Endothelial cell (in vitro differentiated cells): ENCODE data around the gene PRR23E. TPM values are rescaled to one million over a fixed set of nuclear protein-coding genes. Genes with fewer than 3 reads are reported as not detected.

Experiments
- DNase-seq: peaks from one replicate; pipeline ENCODE4 v3.0.0; 2021; ENCODE audit warnings: low spot score
- H3K27ac Mint-ChIP-seq: one replicate; pipeline ENCODE4 v1.8.0; 2021; ENCODE audit warnings: mixed read lengths, inconsistent platforms; ENCODE audit not compliant: unreplicated experiment
- H3K27me3 Mint-ChIP-seq: one replicate; pipeline ENCODE4 v1.8.0; 2021; ENCODE audit warnings: mild to moderate bottlenecking, moderate library complexity, mixed read lengths, inconsistent platforms; ENCODE audit not compliant: unreplicated experiment
- H3K36me3 Mint-ChIP-seq: one replicate; pipeline ENCODE4 v1.8.0; 2021; ENCODE audit warnings: mild to moderate bottlenecking, low read depth, mixed read lengths, inconsistent platforms; ENCODE audit not compliant: unreplicated experiment
- H3K4me1 Mint-ChIP-seq: one replicate; pipeline ENCODE4 v1.8.0; 2021; ENCODE audit warnings: mild to moderate bottlenecking, mixed read lengths, inconsistent platforms; ENCODE audit not compliant: unreplicated experiment
- H3K4me3 Mint-ChIP-seq: one replicate; pipeline ENCODE4 v1.8.0; 2021; ENCODE audit warnings: mild to moderate bottlenecking, mixed read lengths, inconsistent platforms; ENCODE audit not compliant: unreplicated experiment
- H3K9me3 Mint-ChIP-seq: one replicate; pipeline ENCODE4 v1.8.0; 2021; ENCODE audit warnings: mixed read lengths, inconsistent platforms; ENCODE audit not compliant: unreplicated experiment
- total RNA-seq: library from RNA; stranded (reverse); fragmentation: NEBNext Ultra II Directional; extraction: Animal tissue kit (Norgen Biotek cat#: 25700); gene quantifications from one replicate; pipeline ENCODE4 v1.2.1, GENCODE V29; 2021; ENCODE audit not compliant: unreplicated experiment
- TF ChIP-seq, protein P1 (sequence below): fragments of 200-600 bp; sonication (generic); IDR thresholded peaks from one replicate; pipeline ENCODE4 v1.5.0; 2021; ENCODE audit warnings: antibody characterized with exemption; ENCODE audit not compliant: unreplicated experiment

The PRR23E gene
- total RNA-seq, 1 donor from 2014 or later = not detected

DNA sequence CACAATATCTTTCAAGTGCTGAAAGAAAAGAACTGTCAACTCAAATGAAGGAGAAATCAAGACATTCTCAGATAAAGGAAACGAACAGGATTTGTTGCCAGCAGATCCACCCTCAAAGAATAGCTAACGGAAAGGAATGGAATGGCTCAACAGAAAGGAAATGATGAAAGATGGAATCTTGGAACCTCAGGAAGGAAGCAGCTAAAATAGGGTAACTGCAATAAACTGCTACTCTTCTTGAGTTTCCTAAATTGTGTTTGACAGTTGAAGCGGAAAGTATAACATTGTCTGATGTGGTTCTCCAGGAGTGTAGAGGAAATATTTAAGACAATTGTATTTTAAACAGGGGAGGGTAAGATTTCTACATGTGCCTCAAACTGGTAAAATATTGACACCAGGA is 22.0 kb downstream of the PRR23E start:
- TF ChIP-seq, protein P1, sequence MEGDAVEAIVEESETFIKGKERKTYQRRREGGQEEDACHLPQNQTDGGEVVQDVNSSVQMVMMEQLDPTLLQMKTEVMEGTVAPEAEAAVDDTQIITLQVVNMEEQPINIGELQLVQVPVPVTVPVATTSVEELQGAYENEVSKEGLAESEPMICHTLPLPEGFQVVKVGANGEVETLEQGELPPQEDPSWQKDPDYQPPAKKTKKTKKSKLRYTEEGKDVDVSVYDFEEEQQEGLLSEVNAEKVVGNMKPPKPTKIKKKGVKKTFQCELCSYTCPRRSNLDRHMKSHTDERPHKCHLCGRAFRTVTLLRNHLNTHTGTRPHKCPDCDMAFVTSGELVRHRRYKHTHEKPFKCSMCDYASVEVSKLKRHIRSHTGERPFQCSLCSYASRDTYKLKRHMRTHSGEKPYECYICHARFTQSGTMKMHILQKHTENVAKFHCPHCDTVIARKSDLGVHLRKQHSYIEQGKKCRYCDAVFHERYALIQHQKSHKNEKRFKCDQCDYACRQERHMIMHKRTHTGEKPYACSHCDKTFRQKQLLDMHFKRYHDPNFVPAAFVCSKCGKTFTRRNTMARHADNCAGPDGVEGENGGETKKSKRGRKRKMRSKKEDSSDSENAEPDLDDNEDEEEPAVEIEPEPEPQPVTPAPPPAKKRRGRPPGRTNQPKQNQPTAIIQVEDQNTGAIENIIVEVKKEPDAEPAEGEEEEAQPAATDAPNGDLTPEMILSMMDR = no peak
- DNase-seq = no peak
- Mint-ChIP-seq H3K36me3 (no peaks in the 10 kb centered on the region), H3K9me3 (no peaks in the 10 kb centered on the region), H3K27ac (peak overlapping the region; percentile 22), H3K27me3 (peaks cover 1% of the 10 kb centered on the region), H3K4me3 (no peak overlapping the region), H3K4me1 (peaks cover 13% of the 10 kb centered on the region)

DNA sequence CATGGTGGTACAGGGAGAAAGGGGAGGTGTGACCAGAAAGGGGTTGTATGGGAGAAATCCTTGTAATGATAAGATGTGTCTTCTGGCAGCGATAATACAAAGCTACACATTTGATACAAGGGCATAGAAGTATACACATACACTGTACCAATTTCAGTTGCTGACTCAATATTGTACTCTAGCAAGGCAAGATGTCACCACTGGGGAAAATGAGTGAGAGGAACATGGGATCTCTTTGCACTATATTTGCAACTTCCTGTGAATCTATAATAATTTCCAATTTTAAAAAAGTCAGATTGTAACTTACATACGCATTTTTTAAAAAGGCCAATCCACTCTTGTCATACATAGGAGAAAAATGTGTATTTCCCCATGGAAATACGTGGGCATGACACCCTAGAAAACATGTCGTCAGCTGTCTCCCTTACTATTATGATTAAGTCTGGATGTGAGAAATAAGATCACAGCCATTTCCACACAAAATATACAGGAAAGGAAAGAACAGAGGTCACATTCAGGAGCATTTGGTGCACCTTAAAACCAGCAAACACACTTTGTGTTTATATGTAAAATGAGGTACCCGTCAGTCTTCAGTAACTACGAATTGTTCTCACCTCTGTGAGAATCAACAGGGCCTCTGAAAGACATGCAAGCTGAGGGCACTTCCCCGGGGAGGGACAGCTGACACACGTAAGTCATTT is 22.9 kb downstream of the PRR23E start:
- no peaks in the 10 kb centered on the region for H3K27me3 Mint-ChIP-seq
- no peak overlapping the region for H3K4me3 Mint-ChIP-seq
- no peaks in the 10 kb centered on the region for H3K9me3 Mint-ChIP-seq

DNA sequence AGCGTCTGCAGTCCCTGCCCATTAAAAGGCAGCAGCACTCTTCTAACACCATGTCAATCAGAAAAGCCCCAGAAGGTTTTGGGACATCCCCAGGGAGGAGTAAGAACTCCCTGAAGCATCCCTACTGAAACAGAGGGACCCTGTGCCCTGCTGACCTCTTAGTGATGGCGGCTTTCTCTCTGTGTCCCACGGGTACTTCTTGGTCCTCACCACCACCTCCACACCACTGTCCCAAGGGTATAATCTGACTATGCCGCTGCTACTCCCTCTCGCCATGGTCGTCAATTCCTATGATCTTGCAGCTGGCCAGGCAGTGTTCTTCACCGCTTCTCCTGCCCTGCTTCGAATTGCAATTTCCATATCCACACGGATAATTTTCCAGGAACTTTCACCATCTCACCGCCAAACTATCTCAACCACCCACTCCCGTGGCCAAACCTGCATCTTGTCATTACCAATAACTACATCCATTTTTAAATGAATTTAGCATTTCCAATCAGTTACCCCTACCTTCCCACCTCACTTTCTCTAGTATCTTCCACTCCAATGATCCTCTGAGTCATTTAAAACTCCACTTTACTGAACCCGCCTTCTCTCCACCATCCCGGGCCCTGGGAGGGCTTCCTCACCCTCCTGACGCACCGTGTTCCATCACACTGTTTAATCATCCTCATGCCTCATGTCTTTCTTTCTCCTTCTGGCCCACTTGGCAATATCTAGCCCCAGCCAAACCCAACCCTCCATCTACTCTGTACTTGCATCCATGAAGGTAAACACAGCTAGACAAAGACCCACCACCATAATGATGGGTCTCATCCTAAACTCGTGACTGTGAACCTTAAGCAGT is 23.7 kb downstream of the PRR23E start:
- Mint-ChIP-seq H3K9me3 (no peaks in the 10 kb centered on the region), H3K27ac (no peak overlapping the region), H3K4me3 (no peak overlapping the region), H3K4me1 (peaks cover 21% of the 10 kb centered on the region), H3K27me3 (no peaks in the 10 kb centered on the region), H3K36me3 (no peaks in the 10 kb centered on the region)
- no peak for DNase-seq
- TF ChIP-seq, protein P1 = no peak

More for the DNA sequence above, 22.9 kb downstream of the PRR23E start:
- H3K4me1 Mint-ChIP-seq = peaks cover 21% of the 10 kb centered on the region
- DNase-seq = no peak
- H3K36me3 Mint-ChIP-seq = no peaks in the 10 kb centered on the region
- H3K27ac Mint-ChIP-seq = peak overlapping the region; percentile 14
- TF ChIP-seq, protein P1 = no peak

DNA sequence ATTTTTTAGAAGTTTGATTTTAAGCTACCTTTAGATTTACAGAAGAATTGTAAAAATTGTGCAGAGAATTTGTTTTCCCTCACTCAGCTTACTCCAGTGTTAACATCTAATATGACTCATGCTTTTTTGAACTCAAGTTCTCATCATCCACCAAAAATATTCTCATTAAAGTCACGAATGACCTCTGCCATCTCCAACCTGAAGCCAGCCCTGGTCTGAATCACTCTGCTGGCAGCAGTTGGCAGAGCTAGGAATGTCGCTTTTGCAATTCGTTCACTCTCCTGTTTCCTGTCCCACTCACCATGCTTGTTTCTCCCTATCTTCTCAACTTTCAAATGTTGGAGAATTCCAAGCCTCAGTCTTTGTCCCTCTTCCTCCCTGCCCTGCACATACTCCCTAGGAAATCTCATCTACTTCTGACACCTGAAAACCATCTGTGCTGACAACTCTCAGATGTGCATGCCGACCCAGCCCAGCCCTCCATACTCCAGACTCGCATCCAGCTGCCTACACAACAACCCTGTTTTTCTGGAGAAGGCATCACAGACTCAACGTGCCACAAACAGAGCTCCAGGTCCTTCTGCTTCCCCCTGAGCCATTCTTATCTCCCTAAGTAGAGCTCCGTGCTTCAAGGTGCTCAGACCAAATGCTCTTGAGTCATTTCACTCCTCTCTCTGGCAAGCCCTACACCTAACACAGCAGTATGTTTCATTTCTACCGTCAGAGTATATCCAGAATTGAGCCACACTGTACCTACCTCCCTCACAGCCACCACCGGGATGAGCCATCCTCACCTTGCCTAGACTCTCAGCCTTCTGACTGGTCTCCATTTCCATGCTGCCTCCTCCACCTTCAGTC is 24.9 kb downstream of the PRR23E start:
- no peak for DNase-seq
- Mint-ChIP-seq H3K4me1 (peaks cover 21% of the 10 kb centered on the region), H3K36me3 (no peaks in the 10 kb centered on the region), H3K9me3 (no peaks in the 10 kb centered on the region), H3K27me3 (peaks cover 1% of the 10 kb centered on the region), H3K27ac (no peak overlapping the region), H3K4me3 (no peak overlapping the region)
- TF ChIP-seq, protein P1 = no peak
